ENCODE data around the gene MYADML2.

Gene MYADML2

GRCh38 chr17:81912441-81913309, 34.4 kb downstream of the MYADML2 start (continued):
- TF ChIP-seq TSHZ2 (CRISPR knock-in tag; IDR thresholded peaks at IDR 0.05) (no peak), ISL1 (CRISPR knock-in tag; IDR thresholded peaks at IDR 0.05) (no peak)

GRCh38 chr17:81911969-81912368, 35.1 kb downstream of the MYADML2 start:
- ATAC-seq: no peak; the same call in 2 of the 3 replicates
- TF ChIP-seq ZC3H10 (CRISPR knock-in tag; IDR thresholded peaks at IDR 0.05) (no peak), BACH2 (CRISPR knock-in tag; IDR thresholded peaks at IDR 0.05; ENCODE audit: borderline replicate concordance) (no peak), CREB5 (CRISPR knock-in tag; IDR thresholded peaks at IDR 0.05; ENCODE audit: low read depth) (no peak), RARB (CRISPR knock-in tag; IDR thresholded peaks at IDR 0.05) (no peak), TSHZ2 (CRISPR knock-in tag; IDR thresholded peaks at IDR 0.05) (no peak), ISL1 (CRISPR knock-in tag; IDR thresholded peaks at IDR 0.05) (no peak), PPARA (CRISPR knock-in tag; IDR thresholded peaks at IDR 0.05; ENCODE audit: borderline replicate concordance) (no peak), ZNF565 (CRISPR knock-in tag; conservative IDR thresholded peaks at IDR 0.05; ENCODE audit: low read depth) (no peak)

GRCh38 chr17:81911277-81911961, 35.6 kb downstream of the MYADML2 start, which contains the start of gene PCYT2:
PCYT2 (minus strand) TSS chr17:81911399; CDS start chr17:81911355, 44 bp downstream.
- no peak for TF ChIP-seq PATZ1 (CRISPR knock-in tag; IDR thresholded peaks at IDR 0.05; ENCODE audit: borderline replicate concordance)
- peak; percentile 89 for ATAC-seq

GRCh38 chr17:81910840-81911276, 36.2 kb downstream of the MYADML2 start:
- TF ChIP-seq TOX (CRISPR knock-in tag; IDR thresholded peaks at IDR 0.05; ENCODE audit: borderline replicate concordance) (no peak), PPARA (CRISPR knock-in tag; IDR thresholded peaks at IDR 0.05; ENCODE audit: borderline replicate concordance) (no peak), CSRNP3 (CRISPR knock-in tag; IDR thresholded peaks at IDR 0.05) (no peak), OSR1 (CRISPR knock-in tag; IDR thresholded peaks at IDR 0.05) (no peak), POU6F1 (CRISPR knock-in tag; IDR thresholded peaks at IDR 0.05; ENCODE audit: borderline replicate concordance, low read depth) (no peak), ZFP30 (CRISPR knock-in tag; IDR thresholded peaks at IDR 0.05) (no peak), SNAI2 (CRISPR knock-in tag; IDR thresholded peaks at IDR 0.05) (no peak), PATZ1 (CRISPR knock-in tag; IDR thresholded peaks at IDR 0.05; ENCODE audit: borderline replicate concordance) (no peak)
- peak; percentile 17 for ATAC-seq

All from SK-N-SH treated with all-trans-retinoic acid at 6 μM for 48 hours (cell line).